Measurements from ENCODE around the gene PCSK9.

DNA sequence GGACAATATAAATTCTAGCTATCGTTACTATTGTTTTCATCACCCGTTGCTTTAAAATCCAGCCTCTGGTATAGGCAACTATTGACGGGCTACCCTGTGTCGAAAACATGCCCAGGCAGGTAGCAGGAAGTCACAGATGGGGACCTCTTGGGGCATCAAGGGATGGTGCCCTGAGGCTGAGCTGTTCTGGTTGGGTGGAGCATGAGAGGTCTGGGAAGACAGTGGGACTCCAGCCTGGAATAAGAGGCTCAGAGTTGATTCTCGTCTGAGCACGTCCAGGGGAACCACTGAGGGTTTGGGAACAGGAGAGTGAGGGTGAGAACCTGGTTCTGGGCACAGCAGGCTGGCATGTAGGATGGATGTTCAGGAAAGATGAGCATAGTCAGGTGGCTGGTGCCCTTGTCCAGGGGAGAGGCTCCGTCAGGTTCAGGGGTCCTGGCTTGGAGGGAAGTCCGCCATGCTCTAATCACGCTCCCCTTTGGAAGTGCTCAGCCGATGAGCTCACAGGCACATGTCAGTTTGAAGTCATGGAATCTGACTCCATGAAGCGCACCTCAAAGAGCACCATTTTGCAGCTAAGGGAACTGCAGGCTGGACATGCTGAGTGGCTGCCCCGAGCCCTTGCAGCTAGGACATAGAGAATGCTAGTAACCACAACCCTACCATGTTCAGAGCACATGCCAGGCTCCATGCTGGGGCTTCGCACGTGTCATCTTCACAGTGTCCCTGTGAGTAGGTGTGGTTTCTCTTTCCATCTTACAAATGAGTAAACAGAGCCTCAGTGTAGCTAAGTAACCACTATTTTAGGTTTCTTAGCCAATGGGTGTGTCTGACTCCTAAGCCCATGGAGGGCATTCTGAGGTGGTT, 21.0 kb downstream of the PCSK9 start:
- no peak for TF ChIP-seq POLR2A (IDR thresholded peaks at IDR 0.05; ENCODE audit: low read length)
- no peak for TF ChIP-seq GATA1 (IDR thresholded peaks at IDR 0.05; ENCODE audit: low read depth, low read length)

All from erythroblast (primary cell).